PC-9 (cell line): Measurements from ENCODE around the gene PPBP. TPM values are rescaled to one million over a fixed set of nuclear protein-coding genes. Genes with fewer than 3 reads are reported as not detected.

ENCODE experiments used
- BruUV-seq: library from RNA; stranded (reverse); fragments of 400-500 nt; replicated peaks from 2 replicates; lab custom pipeline; 2021; lab: Mats Ljungman, UMichigan
- CTCF ChIA-PET: fragments of 300-600 bp; sonication (Branson Sonifier 250); formaldehyde crosslinking; loops from one replicate; lab custom pipeline; 2022; ENCODE audit warnings: antibody characterized with exemption; lab: Charles Lee
- POLR2A ChIA-PET: fragments of 300-600 bp; sonication (Branson Sonifier 250); formaldehyde crosslinking; loops from one replicate; lab custom pipeline; 2022; ENCODE audit warnings: antibody characterized with exemption; ENCODE audit not compliant: unreplicated experiment; lab: Charles Lee
- DNase-seq, 2 experiments: peaks; one replicate each; pipeline versions ENCODE4 v3.0.0 to v3.0.0-alpha.2; 2015 to 2022; ENCODE audit warnings: mixed read lengths in 1 of 2
- H2AFZ ChIP-seq: fragments of 200-600 bp; sonication (generic); 2 replicates; pipeline ENCODE4 v1.8.1; 2017; ENCODE audit warnings: antibody characterized with exemption
- H3F3A ChIP-seq: fragments of 200-600 bp; sonication (generic); 2 replicates; pipeline ENCODE4 v1.8.1; 2017; ENCODE audit warnings: antibody characterized with exemption, mild to moderate bottlenecking, low read depth; ENCODE audit not compliant: insufficient read depth
- H3K27ac ChIP-seq: fragments of 200-600 bp; sonication (generic); 2 replicates; pipeline ENCODE4 v1.6.1; 2016; ENCODE audit warnings: mixed run types
- H3K27me3 ChIP-seq: fragments of 200-600 bp; sonication (generic); 2 replicates; pipeline ENCODE4 v1.6.1; 2016; ENCODE audit warnings: low read depth, mixed run types; ENCODE audit not compliant: insufficient read depth
- H3K36me3 ChIP-seq: fragments of 200-600 bp; sonication (generic); 2 replicates; pipeline ENCODE4 v1.6.1; 2016; ENCODE audit warnings: low read depth, mixed run types
- H3K4me1 ChIP-seq: fragments of 200-600 bp; sonication (generic); replicated peaks from 2 replicates; pipeline ENCODE4 v1.6.1; 2016; ENCODE audit warnings: mixed run types; ENCODE audit not compliant: insufficient read depth
- H3K4me2 ChIP-seq: fragments of 200-600 bp; sonication (generic); 2 replicates; pipeline ENCODE4 v1.6.1; 2017; ENCODE audit warnings: mixed run types
- H3K4me3 ChIP-seq: fragments of 200-600 bp; sonication (generic); 2 replicates; pipeline ENCODE4 v1.6.1; 2016; ENCODE audit warnings: mixed run types
- H3K79me2 ChIP-seq: fragments of 200-600 bp; sonication (generic); 2 replicates; pipeline ENCODE4 v1.6.1; 2017; ENCODE audit warnings: low read depth, mixed run types
- H3K9me2 ChIP-seq: fragments of 200-600 bp; sonication (generic); 2 replicates; pipeline ENCODE4 v1.8.1; 2017; ENCODE audit warnings: mild to moderate bottlenecking; ENCODE audit not compliant: insufficient read depth
- H3K9me3 ChIP-seq: fragments of 200-600 bp; sonication (generic); 2 replicates; pipeline ENCODE4 v1.8.1; 2016; ENCODE audit warnings: low read depth; ENCODE audit not compliant: insufficient read depth
- H4K20me1 ChIP-seq: fragments of 200-600 bp; sonication (generic); 2 replicates; pipeline ENCODE4 v1.8.1; 2017; ENCODE audit not compliant: insufficient read depth
- CTCF ChIP-seq: fragments of 200-600 bp; sonication (generic); conservative IDR thresholded peaks from 2 replicates; pipeline ENCODE4 v1.6.1; 2017; ENCODE audit warnings: mixed run types, antibody characterized with exemption, mild to moderate bottlenecking, moderate library complexity
- EZH2 ChIP-seq: fragments of 200-600 bp; sonication (generic); IDR thresholded peaks from 2 replicates; pipeline ENCODE4 v1.8.0; 2017; ENCODE audit warnings: antibody characterized with exemption, low read depth
- intact Hi-C: fragments of 100-400 bp; cut with micrococcal nuclease; formaldehyde crosslinking; loops from one replicate; pipeline ENCODE4 v1.10.0; 2022; ENCODE audit not compliant: unreplicated experiment
- total RNA-seq: library from RNA; stranded (reverse); gene quantifications from 2 replicates; pipeline ENCODE4 v1.2.3, GENCODE V29; 2021

PPBP gene
- total RNA-seq, 1 experiment from 2014 or later = not detected

GRCh38 chr4:73945140-73945539 is 42.9 kb downstream of the PPBP start:
- Histone ChIP-seq H3K4me2 (no peak overlapping the region), H3K9me2 (no peaks in the 10 kb centered on the region), H3K79me2 (no peaks in the 10 kb centered on the region), H3K27me3 (no peaks in the 10 kb centered on the region), H4K20me1 (no peaks in the 10 kb centered on the region), H3K27ac (no peak overlapping the region), H3F3A (no peaks in the 10 kb centered on the region), H3K4me3 (no peak overlapping the region), H3K9me3 (no peaks in the 10 kb centered on the region), H3K4me1 (no peaks in the 10 kb centered on the region), H3K36me3 (no peaks in the 10 kb centered on the region), H2AFZ (no peak overlapping the region)
- POLR2A ChIA-PET = no interaction called here
- no peak for TF ChIP-seq CTCF
- TF ChIP-seq EZH2 = no peak
- intact Hi-C loops = no loop called here
- no peak for DNase-seq
- no TSS peak for BruUV-seq
- CTCF ChIA-PET = no interaction called here

- BruUV-seq = no TSS peak
- Histone ChIP-seq H3K27ac (no peak overlapping the region), H3K9me3 (no peaks in the 10 kb centered on the region), H3K9me2 (no peaks in the 10 kb centered on the region), H3K27me3 (no peaks in the 10 kb centered on the region), H3K4me1 (no peaks in the 10 kb centered on the region), H2AFZ (no peak overlapping the region), H3F3A (no peaks in the 10 kb centered on the region), H3K79me2 (no peaks in the 10 kb centered on the region), H4K20me1 (no peaks in the 10 kb centered on the region), H3K4me3 (no peak overlapping the region), H3K4me2 (no peak overlapping the region), H3K36me3 (no peaks in the 10 kb centered on the region)
- peak in 1 of 2 experiments; percentile 3 for DNase-seq
- CTCF ChIA-PET = no interaction called here
- TF ChIP-seq CTCF = no peak
- no peak for TF ChIP-seq EZH2
- intact Hi-C loops = no loop called here
- POLR2A ChIA-PET = no interaction called here
Observed at GRCh38 chr4:73944061-73944875, 43.7 kb downstream of the PPBP start.

GRCh38 chr4:73943555-73943954 is 44.4 kb downstream of the PPBP start:
- CTCF ChIA-PET = no interaction called here
- intact Hi-C loops = no loop called here
- Histone ChIP-seq H3K4me2 (no peak overlapping the region), H3K27ac (no peak overlapping the region), H3F3A (no peaks in the 10 kb centered on the region), H4K20me1 (no peaks in the 10 kb centered on the region), H3K27me3 (no peaks in the 10 kb centered on the region), H3K9me2 (no peaks in the 10 kb centered on the region), H3K36me3 (no peaks in the 10 kb centered on the region), H3K4me1 (no peaks in the 10 kb centered on the region), H3K79me2 (no peaks in the 10 kb centered on the region), H3K4me3 (no peak overlapping the region), H3K9me3 (no peaks in the 10 kb centered on the region), H2AFZ (no peak overlapping the region)
- BruUV-seq = no TSS peak
- DNase-seq = no peak
- POLR2A ChIA-PET = no interaction called here
- TF ChIP-seq CTCF = no peak
- no peak for TF ChIP-seq EZH2
